K562 (cell line): Measurements from ENCODE around the gene NDOR1. TPM values are rescaled to one million over a fixed set of nuclear protein-coding genes. Genes with fewer than 3 reads are reported as not detected.
A peak's percentile ranks its signal among the peaks of the same experiment; 100 is the strongest.

ENCODE experiments used
- ATAC-seq: fragments of 200-7000 bp; cut with Tn5 transposase; 3 replicates; pipeline ENCODE4 v1.9.1; 2020; ENCODE audit warnings: moderate library complexity
- BruUV-seq: library from RNA; stranded (reverse); fragments of 400-500 nt; replicated peaks from 2 replicates; lab custom pipeline; 2021; lab: Mats Ljungman, UMichigan
- CTCF ChIA-PET: fragments of 300-600 bp; formaldehyde crosslinking; extraction: SDS; loops from one replicate; lab custom pipeline; 2021; ENCODE audit warnings: low intra/inter-chr PET ratio; lab: Yijun Ruan, JAX
- POLR2A ChIA-PET: fragments of 300-600, 350-650 bp; sonication (Branson Sonifier 250); formaldehyde crosslinking; extraction: SDS; loops from one replicate; lab custom pipeline; 2021; ENCODE audit warnings: antibody characterized with exemption, inconsistent platforms; lab: Yijun Ruan, JAX
- DNase-seq, 4 experiments: peaks; one replicate each; pipeline versions ENCODE4 v3.0.0 to v3.0.0-alpha.2; 2011 to 2018; ENCODE audit warnings: low spot score in 3 of 4, mixed read lengths in 3 of 4; ENCODE audit errors: extremely low read depth in 1 of 4
- FAIRE-seq: peaks from 2 replicates; lab custom pipeline; 2011; peaks lifted over from hg19 to GRCh38; lab: Jason Lieb, UNC
- H2AFZ ChIP-seq: 2 replicates; pipeline ENCODE4 v1.6.0; 2011; ENCODE audit warnings: low read depth, low read length, control low read depth, inconsistent platforms
- H3K27ac ChIP-seq: fragments of 200-600 bp; 3 replicates; pipeline ENCODE4 v1.8.0; 2011; ENCODE audit warnings: low read depth, mild to moderate bottlenecking, control low read depth, inconsistent platforms, low read length, moderate library complexity, mixed read lengths; ENCODE audit errors: extremely low read depth
- H3K27me3 ChIP-seq, 2 experiments: fragments of 300-600 bp in 1 of 2; 2 replicates in 1 of 2; 3 replicates in 1 of 2; pipeline versions ENCODE4 v1.6.0 to v1.8.0; 2011; ENCODE audit warnings: inconsistent platforms in 2 of 2, low read length in 2 of 2, mild to moderate bottlenecking in 1 of 2, mixed read lengths in 1 of 2, moderate library complexity in 1 of 2; ENCODE audit not compliant: control insufficient read depth in 2 of 2, insufficient read depth in 2 of 2
- H3K36me3 ChIP-seq: fragments of 300-600 bp; 3 replicates; pipeline ENCODE4 v1.8.0; 2011; ENCODE audit warnings: mild to moderate bottlenecking, low read length, inconsistent platforms; ENCODE audit not compliant: control insufficient read depth, insufficient read depth
- H3K4me1 ChIP-seq, 2 experiments: fragments of 200-600 bp in 1 of 2; replicated peaks in 1 of 2; 2 replicates in 1 of 2; 3 replicates in 1 of 2; pipeline versions ENCODE4 v1.5.1 to v1.8.0; 2011; ENCODE audit warnings: inconsistent platforms in 2 of 2, low read length in 2 of 2, mild to moderate bottlenecking in 1 of 2, mixed read lengths in 1 of 2, moderate library complexity in 1 of 2; ENCODE audit not compliant: control insufficient read depth in 2 of 2, insufficient read depth in 2 of 2
- H3K4me2 ChIP-seq: 2 replicates; pipeline ENCODE4 v1.6.1; 2011; ENCODE audit warnings: low read length, control low read depth, inconsistent platforms, mixed read lengths; ENCODE audit not compliant: insufficient read depth
- H3K4me3 ChIP-seq: fragments of 200-600 bp; sonication (generic), shearing (Covaris generic); 2 replicates; pipeline ENCODE4 v1.5.1; 2016; ENCODE audit warnings: control low read depth, inconsistent platforms
- H3K79me2 ChIP-seq: fragments of 200-600 bp; 3 replicates; pipeline ENCODE4 v1.8.0; 2011; ENCODE audit warnings: low read length, inconsistent platforms; ENCODE audit not compliant: control insufficient read depth, insufficient read depth
- H3K9ac ChIP-seq, 2 experiments: 2 replicates each; pipeline versions ENCODE4 v1.6.0 to v1.6.1; 2011; ENCODE audit warnings: low read depth in 2 of 2, low read length in 2 of 2, control low read depth in 1 of 2, inconsistent platforms in 1 of 2, mild to moderate bottlenecking in 1 of 2, mixed read lengths in 1 of 2; ENCODE audit not compliant: insufficient read depth in 1 of 2
- H3K9me1 ChIP-seq: one replicate; pipeline ENCODE4 v1.6.0; 2011; ENCODE audit warnings: inconsistent platforms, mild to moderate bottlenecking, low read length, moderate library complexity; ENCODE audit not compliant: control insufficient read depth, insufficient read depth
- H3K9me3 ChIP-seq: replicated peaks from 2 replicates; pipeline ENCODE4 v1.5.1; 2011; ENCODE audit warnings: low read depth, low read length, inconsistent platforms; ENCODE audit not compliant: control insufficient read depth, insufficient read depth
- H4K20me1 ChIP-seq: replicated peaks from 2 replicates; pipeline ENCODE4 v1.6.1; 2011; ENCODE audit warnings: low read length, inconsistent platforms, mixed read lengths; ENCODE audit not compliant: control insufficient read depth, insufficient read depth
- CBFA2T3 ChIP-seq: fragments of 450-650 bp; IDR thresholded peaks from 2 replicates; pipeline ENCODE4 v1.6.1; 2017
- ESRRA ChIP-seq: fragments of 450-650 bp; IDR thresholded peaks from 2 replicates; pipeline ENCODE4 v1.6.1; 2014; ENCODE audit warnings: low read depth, mild to moderate bottlenecking, moderate library complexity, borderline replicate concordance
- FIP1L1 ChIP-seq: fragments of 200-400 bp; formaldehyde crosslinking; IDR thresholded peaks from 2 replicates; pipeline ENCODE4 v1.6.1; 2018; ENCODE audit warnings: mild to moderate bottlenecking, low read depth, low read length; ENCODE audit not compliant: poor library complexity, severe bottlenecking
- HDAC8 ChIP-seq: fragments of 450-650 bp; IDR thresholded peaks from 2 replicates; pipeline ENCODE4 v1.6.1; 2016; ENCODE audit warnings: mild to moderate bottlenecking, missing genetic modification characterization, moderate library complexity, missing compliant biosample characterization
- HNRNPL ChIP-seq: fragments of 200-400 bp; formaldehyde crosslinking; IDR thresholded peaks from 2 replicates; pipeline ENCODE4 v1.6.1; 2017; ENCODE audit warnings: low read depth, mild to moderate bottlenecking, low read length
- HNRNPLL ChIP-seq: fragments of 200-400 bp; formaldehyde crosslinking; IDR thresholded peaks from 2 replicates; pipeline ENCODE4 v1.6.1; 2017; ENCODE audit warnings: low read length, low read depth, mild to moderate bottlenecking; ENCODE audit not compliant: poor library complexity, severe bottlenecking
- NCOA2 ChIP-seq, 2 experiments: fragments of 450-650 bp; IDR thresholded peaks; 2 replicates each; pipeline ENCODE4 v1.6.1; 2018; ENCODE audit warnings: mild to moderate bottlenecking in 2 of 2, moderate library complexity in 1 of 2; ENCODE audit not compliant: partially characterized antibody in 2 of 2
- PCBP1 ChIP-seq: fragments of 200-400 bp; formaldehyde crosslinking; IDR thresholded peaks from 2 replicates; pipeline ENCODE4 v1.6.1; 2018; ENCODE audit warnings: mild to moderate bottlenecking, low read depth, low read length; ENCODE audit not compliant: poor library complexity, severe bottlenecking
- SP1 ChIP-seq: sonication (generic); formaldehyde crosslinking; IDR thresholded peaks from 2 replicates; pipeline ENCODE4 v1.8.1; 2022; ENCODE audit warnings: mild to moderate bottlenecking, missing genetic modification reagents
- ZFX ChIP-seq: sonication (generic); formaldehyde crosslinking; IDR thresholded peaks from 2 replicates; pipeline ENCODE4 v1.8.0; 2022; ENCODE audit warnings: mild to moderate bottlenecking, missing genetic modification reagents, moderate library complexity
- WGBS: fragments of 100-300 bp; shearing (Covaris generic); methylation state at CpG from one replicate; pipeline ENCODE4 v1.1.6; 2016; ENCODE audit warnings: low coverage, mixed read lengths; ENCODE audit not compliant: insufficient coverage; ENCODE audit errors: missing lambda C conversion rate; 5-methylcytosine and 5-hydroxymethylcytosine counted together
- in situ Hi-C: fragments of 300-500 bp; cut with MboI; formaldehyde crosslinking; loops from 4 replicates; pipeline ENCODE4 v1.15.0; 2018; ENCODE audit warnings: inconsistent platforms, mixed read lengths
- intact Hi-C: fragments of 100-400 bp; cut with micrococcal nuclease; formaldehyde crosslinking; loops from 2 replicates; pipeline ENCODE4 v1.14.2; 2022
- polyA plus RNA-seq, 8 experiments: library from polyadenylated mRNA; depleted of rRNA in 4 of 8; stranded (reverse) in 5 of 8; unstranded in 3 of 8; fragments of >200 nt; fragmentation: Nextera tagmentation in 2 of 8; fragmentation: Illumina TruSeq in 1 of 8; extraction: Ambion mirVana in 2 of 8; extraction: Trizol in 1 of 8; gene quantifications; 2 replicates each; pipeline versions ENCODE4 v1.2.1 to v1.2.3, GENCODE V29; 2011 to 2014; ENCODE audit warnings: inconsistent platforms in 1 of 8, missing spikeins in 1 of 8
- total RNA-seq, 7 experiments: library from RNA; depleted of rRNA in 6 of 7; stranded (reverse); fragments of >200 nt in 6 of 7; fragmentation: Illumina TruSeq in 2 of 7; extraction: Trizol in 2 of 7; gene quantifications; 2 replicates each; pipeline versions ENCODE4 v1.2.1 to v1.2.3, GENCODE V29; 2011 to 2021; ENCODE audit warnings: low replicate concordance in 1 of 7
- TF ChIP-seq, protein P1 (sequence below): fragments of 200-800 bp; sonication (Bioruptor generic); IDR thresholded peaks from 2 replicates; pipeline ENCODE4 v1.6.1; 2017; ENCODE audit warnings: missing genetic modification characterization, missing compliant biosample characterization

The NDOR1 gene
- total and polyA plus RNA-seq, 9 of the 15 experiments (the other 6 are each of a cell fraction or from before 2014, with no cell fraction given), result 0.06 to 36.9 (median 6.9) TPM

DNA sequence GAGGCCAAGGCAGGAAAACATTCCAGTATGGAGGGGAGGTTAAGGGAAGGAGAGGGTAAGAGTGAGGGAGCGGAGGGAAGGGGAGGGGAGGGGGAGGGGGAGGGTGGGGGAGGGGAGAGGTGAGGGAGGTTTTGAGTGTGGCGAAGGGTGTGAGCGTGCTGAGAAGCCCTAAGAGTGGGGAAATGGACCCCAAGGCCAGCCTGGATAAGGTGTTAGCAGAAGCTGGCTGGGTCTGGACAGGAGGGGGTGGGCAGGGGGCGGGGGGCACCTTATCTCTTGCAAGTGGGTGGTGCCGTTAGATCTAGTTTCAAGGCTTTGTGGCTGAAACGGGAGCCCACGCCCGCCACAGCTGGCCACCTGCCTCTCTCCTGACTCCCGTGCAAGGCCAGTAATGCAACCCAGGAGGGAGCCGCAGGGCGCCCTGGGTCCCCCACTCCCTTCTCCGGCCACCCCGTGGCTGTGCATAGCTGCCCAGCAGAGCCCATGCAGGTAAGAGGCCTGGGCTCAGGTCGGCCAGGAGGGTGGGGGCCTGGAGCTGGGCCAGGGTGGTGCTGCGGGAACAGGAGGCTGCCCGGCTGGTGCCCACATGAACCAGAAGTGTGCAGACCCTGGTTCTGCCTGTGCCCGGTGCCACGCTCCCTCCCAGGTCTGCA lies 22.5 kb downstream of the NDOR1 start:
- peak overlapping the region; percentile 50; the same call in 1 of the 2 replicates for H3K4me2 ChIP-seq
- H3K27me3 ChIP-seq, result no peaks in the 10 kb centered on the region
- ATAC-seq (no peak), DNase-seq (peak in 2 of 4 experiments; percentile 12 to 46), FAIRE-seq (no peak)
- CTCF ChIA-PET, result interaction anchor here (0.9 to 2.6 kb wide), 3 partner anchors 39 to 179 kb away, joined by 4 to 19 read pairs (median 5); partner anchors contain the start of genes ANAPC2 and SSNA1
- no peaks in the 10 kb centered on the region for H3K9me3 ChIP-seq
- POLR2A ChIA-PET, result interaction anchor here (0.6 to 1.9 kb wide), 5 partner anchors 13 to 207 kb away, joined by 3 to 6 read pairs (median 3); partner anchors contain the start of genes ANAPC2, MAN1B1 and SSNA1
- no peak overlapping the region for H3K4me3 ChIP-seq
- H2AFZ ChIP-seq, result no peak overlapping the region
- no peaks in the 10 kb centered on the region for H3K79me2 ChIP-seq
- intact Hi-C loops (loop anchor here (1.0 to 2.0 kb wide), 3 partner anchors 40 to 177 kb away; partner anchors contain the start of genes ANAPC2 and SSNA1), in situ Hi-C loops (loop anchor here (5.0 to 25.0 kb wide), 3 partner anchors 41 to 441 kb away; partner anchors contain the start of genes ANAPC2, CCDC183, SSNA1 and TMEM141)
- TF ChIP-seq SP1 (CRISPR knock-in tag) (0 out of 2 replicates have a peak, but pooled peaks have one; percentile 1), CBFA2T3 (no peak), PCBP1 (peak; percentile 70), ESRRA (0 out of 2 replicates have a peak, but pooled peaks have one; percentile 1), HDAC8 (tag) (no peak), NCOA2 (IDR thresholded peaks at IDR 0.05; ENCODE audit: partially characterized antibody in 2 of 2) (no peak), HNRNPLL (no peak), ZFX (CRISPR knock-in tag) (peak; percentile 17; the same call in 1 of the 2 replicates), FIP1L1 (peak; percentile 33), HNRNPL (peak; percentile 61; the same call in 1 of the 2 replicates)
- TF ChIP-seq, protein P1, sequence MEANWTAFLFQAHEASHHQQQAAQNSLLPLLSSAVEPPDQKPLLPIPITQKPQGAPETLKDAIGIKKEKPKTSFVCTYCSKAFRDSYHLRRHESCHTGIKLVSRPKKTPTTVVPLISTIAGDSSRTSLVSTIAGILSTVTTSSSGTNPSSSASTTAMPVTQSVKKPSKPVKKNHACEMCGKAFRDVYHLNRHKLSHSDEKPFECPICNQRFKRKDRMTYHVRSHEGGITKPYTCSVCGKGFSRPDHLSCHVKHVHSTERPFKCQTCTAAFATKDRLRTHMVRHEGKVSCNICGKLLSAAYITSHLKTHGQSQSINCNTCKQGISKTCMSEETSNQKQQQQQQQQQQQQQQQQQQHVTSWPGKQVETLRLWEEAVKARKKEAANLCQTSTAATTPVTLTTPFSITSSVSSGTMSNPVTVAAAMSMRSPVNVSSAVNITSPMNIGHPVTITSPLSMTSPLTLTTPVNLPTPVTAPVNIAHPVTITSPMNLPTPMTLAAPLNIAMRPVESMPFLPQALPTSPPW, result 0 out of 2 replicates have a peak, but pooled peaks have one; percentile 32
- no peaks in the 10 kb centered on the region for H4K20me1 ChIP-seq
- no TSS peak for BruUV-seq
- peak overlapping the region in 1 of 2 experiments; percentile 74; a peak in 2 of 4 replicates for H3K9ac ChIP-seq
- H3K36me3 ChIP-seq, result no peaks in the 10 kb centered on the region
- H3K9me1 ChIP-seq, result no peaks in the 10 kb centered on the region
- H3K27ac ChIP-seq, result no peak overlapping the region
- H3K4me1 ChIP-seq, result peaks cover 15 to 97% of the 10 kb centered on the region in 2 experiments
- WGBS, result 22% methylated on average over 10 of the region's 18 CpGs
